OCI-LY7 (cell line): ENCODE results near the gene MFAP2. TPM values are rescaled to one million over a fixed set of nuclear protein-coding genes. Genes with fewer than 3 reads are reported as not detected.

ENCODE experiments used
- BruUV-seq: library from RNA; stranded (reverse); fragments of 400-500 nt; replicated peaks from 2 replicates; lab custom pipeline; 2021; lab: Mats Ljungman, UMichigan
- CTCF ChIA-PET: fragments of 300-600 bp; sonication (Branson Sonifier 250); formaldehyde crosslinking; loops from one replicate; lab custom pipeline; 2022; ENCODE audit warnings: antibody characterized with exemption; ENCODE audit not compliant: unreplicated experiment; lab: Charles Lee
- POLR2A ChIA-PET: fragments of 300-600 bp; sonication (Branson Sonifier 250); formaldehyde crosslinking; loops from one replicate; lab custom pipeline; 2022; ENCODE audit warnings: antibody characterized with exemption; lab: Charles Lee
- DNase-seq: peaks from one replicate; pipeline ENCODE4 v3.0.0-alpha.2; 2015; ENCODE audit warnings: low spot score
- H2AFZ ChIP-seq: fragments of 200-600 bp; sonication (generic), shearing (Covaris generic); 2 replicates; pipeline ENCODE4 v1.6.1; 2014; ENCODE audit warnings: mild to moderate bottlenecking, antibody characterized with exemption, low read length, moderate library complexity
- H3K27ac ChIP-seq: fragments of 200-600 bp; sonication (generic); 2 replicates; pipeline ENCODE4 v1.5.1; 2014; ENCODE audit warnings: mixed run types, low read depth, mild to moderate bottlenecking, moderate library complexity, low read length, inconsistent platforms; ENCODE audit not compliant: poor library complexity, severe bottlenecking
- H3K36me3 ChIP-seq: fragments of 200-600 bp; sonication (generic); 2 replicates; pipeline ENCODE4 v1.6.1; 2014; ENCODE audit warnings: mild to moderate bottlenecking, antibody characterized with exemption, low read length, moderate library complexity, mixed read lengths; ENCODE audit not compliant: insufficient read depth
- H3K4me1 ChIP-seq: fragments of 200-600 bp; sonication (generic); 2 replicates; pipeline ENCODE4 v1.5.1; 2014; ENCODE audit warnings: mild to moderate bottlenecking, low read length; ENCODE audit not compliant: insufficient read depth, poor library complexity, severe bottlenecking
- H3K4me2 ChIP-seq: fragments of 200-600 bp; sonication (generic); 2 replicates; pipeline ENCODE4 v1.6.1; 2014; ENCODE audit warnings: mild to moderate bottlenecking, low read length
- H3K4me3 ChIP-seq: fragments of 200-600 bp; sonication (generic); 2 replicates; pipeline ENCODE4 v1.5.1; 2014; ENCODE audit warnings: mild to moderate bottlenecking, low read depth, low read length; ENCODE audit not compliant: poor library complexity, severe bottlenecking
- H3K79me2 ChIP-seq: fragments of 200-600 bp; sonication (generic); 2 replicates; pipeline ENCODE4 v1.6.1; 2016; ENCODE audit warnings: low read depth, mild to moderate bottlenecking, low read length, moderate library complexity, mixed read lengths; ENCODE audit not compliant: insufficient read depth
- H3K9me2 ChIP-seq: fragments of 200-600 bp; sonication (generic); 2 replicates; pipeline ENCODE4 v1.6.1; 2016; ENCODE audit warnings: mild to moderate bottlenecking, low read length, mixed read lengths; ENCODE audit not compliant: insufficient read depth
- H3K9me3 ChIP-seq: fragments of 200-600 bp; sonication (generic); 2 replicates; pipeline ENCODE4 v1.6.1; 2014; ENCODE audit warnings: mild to moderate bottlenecking, mixed run types, low read length, mixed read lengths
- H4K20me1 ChIP-seq: fragments of 200-600 bp; sonication (generic); 2 replicates; pipeline ENCODE4 v1.6.1; 2014; ENCODE audit warnings: mild to moderate bottlenecking, antibody characterized with exemption, low read length, moderate library complexity, mixed read lengths; ENCODE audit not compliant: insufficient read depth
- EZH2phosphoT487 ChIP-seq: fragments of 200-600 bp; sonication (generic); IDR thresholded peaks from 2 replicates; pipeline ENCODE4 v1.6.1; 2018; ENCODE audit warnings: low read depth, borderline replicate concordance, mild to moderate bottlenecking, mixed run types, antibody characterized with exemption, low read length, moderate library complexity, mixed read lengths
- intact Hi-C: fragments of 100-400 bp; cut with micrococcal nuclease; formaldehyde crosslinking; loops from one replicate; pipeline ENCODE4 v1.10.0; 2022; ENCODE audit not compliant: unreplicated experiment
- total RNA-seq, 2 experiments: library from RNA; depleted of rRNA in 1 of 2; stranded (reverse); fragments of >200 nt in 1 of 2; shearing (Covaris generic) in 1 of 2; gene quantifications; 2 replicates each; pipeline ENCODE4 v1.2.3, GENCODE V29; 2014 to 2022
- TF ChIP-seq, protein P1 (sequence below): fragments of 200-600 bp; sonication (generic); conservative IDR thresholded peaks from 2 replicates; pipeline ENCODE4 v1.5.1; 2014; ENCODE audit warnings: mild to moderate bottlenecking, antibody characterized with exemption, low read length, moderate library complexity, mixed read lengths

MFAP2 gene
- total RNA-seq, 2 experiments from 2014 or later, result not detected

GRCh38 chr1:17024721-17025120, 44.3 kb upstream of the MFAP2 start:
- TF ChIP-seq EZH2phosphoT487, result no peak
- TF ChIP-seq, protein P1, sequence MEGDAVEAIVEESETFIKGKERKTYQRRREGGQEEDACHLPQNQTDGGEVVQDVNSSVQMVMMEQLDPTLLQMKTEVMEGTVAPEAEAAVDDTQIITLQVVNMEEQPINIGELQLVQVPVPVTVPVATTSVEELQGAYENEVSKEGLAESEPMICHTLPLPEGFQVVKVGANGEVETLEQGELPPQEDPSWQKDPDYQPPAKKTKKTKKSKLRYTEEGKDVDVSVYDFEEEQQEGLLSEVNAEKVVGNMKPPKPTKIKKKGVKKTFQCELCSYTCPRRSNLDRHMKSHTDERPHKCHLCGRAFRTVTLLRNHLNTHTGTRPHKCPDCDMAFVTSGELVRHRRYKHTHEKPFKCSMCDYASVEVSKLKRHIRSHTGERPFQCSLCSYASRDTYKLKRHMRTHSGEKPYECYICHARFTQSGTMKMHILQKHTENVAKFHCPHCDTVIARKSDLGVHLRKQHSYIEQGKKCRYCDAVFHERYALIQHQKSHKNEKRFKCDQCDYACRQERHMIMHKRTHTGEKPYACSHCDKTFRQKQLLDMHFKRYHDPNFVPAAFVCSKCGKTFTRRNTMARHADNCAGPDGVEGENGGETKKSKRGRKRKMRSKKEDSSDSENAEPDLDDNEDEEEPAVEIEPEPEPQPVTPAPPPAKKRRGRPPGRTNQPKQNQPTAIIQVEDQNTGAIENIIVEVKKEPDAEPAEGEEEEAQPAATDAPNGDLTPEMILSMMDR, result no peak
- BruUV-seq, result no TSS peak
- Histone ChIP-seq H4K20me1 (no peaks in the 10 kb centered on the region), H2AFZ (no peak overlapping the region), H3K4me1 (no peaks in the 10 kb centered on the region), H3K4me3 (no peak overlapping the region), H3K9me3 (no peaks in the 10 kb centered on the region), H3K4me2 (no peak overlapping the region), H3K79me2 (no peaks in the 10 kb centered on the region), H3K27ac (no peak overlapping the region), H3K36me3 (peaks cover 97% of the 10 kb centered on the region), H3K9me2 (no peaks in the 10 kb centered on the region)
- ChIA-PET CTCF (no interaction called here), POLR2A (interaction anchor here (0.6 kb wide), 1 partner anchor 333 kb away, joined by 3 read pairs; no protein-coding TSS in a partner anchor)
- intact Hi-C loops, result no loop called here
- no peak for DNase-seq

DNA sequence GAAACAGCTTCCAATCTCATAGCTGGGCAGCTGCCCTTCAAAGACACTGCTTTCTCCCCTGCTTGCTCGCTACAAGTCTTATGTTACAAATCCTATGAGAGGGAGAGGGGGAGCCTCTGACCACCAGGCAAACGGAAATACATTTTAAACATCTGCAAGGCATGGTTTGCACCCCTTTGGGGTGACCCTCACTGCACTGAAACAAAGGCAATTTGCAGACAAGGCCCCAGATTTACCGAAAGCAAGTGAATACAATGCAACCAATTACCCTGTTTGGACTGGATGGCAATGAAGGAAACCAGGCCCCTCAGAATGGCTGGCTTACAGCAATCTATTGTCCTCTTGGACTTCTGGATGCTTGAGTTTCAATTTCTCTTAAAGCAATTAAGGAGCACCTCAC, 43.2 kb upstream of the MFAP2 start:
- ChIA-PET CTCF (no interaction called here), POLR2A (interaction anchor here (0.6 kb wide), 1 partner anchor 14 kb away, joined by 3 read pairs; no protein-coding TSS in a partner anchor)
- no peaks in the 10 kb centered on the region for H3K79me2 ChIP-seq
- H3K36me3 ChIP-seq, result peaks cover 98% of the 10 kb centered on the region
- TF ChIP-seq EZH2phosphoT487, result no peak
- TF ChIP-seq, protein P1, result no peak
- H3K4me2 ChIP-seq, result no peak overlapping the region
- BruUV-seq, result no TSS peak
- no peaks in the 10 kb centered on the region for H3K9me3 ChIP-seq
- H2AFZ ChIP-seq, result no peak overlapping the region
- H3K4me3 ChIP-seq, result no peak overlapping the region
- no peak overlapping the region for H3K27ac ChIP-seq
- no peaks in the 10 kb centered on the region for H3K9me2 ChIP-seq
- intact Hi-C loops, result no loop called here
- no peak for DNase-seq
- no peaks in the 10 kb centered on the region for H4K20me1 ChIP-seq
- no peaks in the 10 kb centered on the region for H3K4me1 ChIP-seq

- Histone ChIP-seq H3K9me3 (no peaks in the 10 kb centered on the region), H3K4me2 (no peak overlapping the region), H3K4me3 (no peak overlapping the region), H3K9me2 (no peaks in the 10 kb centered on the region), H3K36me3 (peaks cover 98% of the 10 kb centered on the region), H2AFZ (no peak overlapping the region), H3K79me2 (no peaks in the 10 kb centered on the region), H4K20me1 (no peaks in the 10 kb centered on the region), H3K4me1 (no peaks in the 10 kb centered on the region), H3K27ac (no peak overlapping the region)
- no peak for TF ChIP-seq EZH2phosphoT487
- TF ChIP-seq, protein P1, result no peak
- DNase-seq, result no peak
- ChIA-PET POLR2A (no interaction called here), CTCF (no interaction called here)
- no TSS peak for BruUV-seq
- intact Hi-C loops, result no loop called here
Observed at GRCh38 chr1:17023102-17023501, 42.7 kb upstream of the MFAP2 start.
